Neural progenitor cell (in vitro differentiated cells): ENCODE data around the gene DDX10. TPM values are rescaled to one million over a fixed set of nuclear protein-coding genes. Genes with fewer than 3 reads are reported as not detected.

Source experiments
- DNase-seq: peaks from one replicate; pipeline ENCODE4 v3.0.0-alpha.2; 2016; ENCODE audit warnings: low spot score
- H2AFZ ChIP-seq: fragments of 200-600 bp; sonication (generic); replicated peaks from 2 replicates; pipeline ENCODE4 v1.6.1; 2016; ENCODE audit warnings: antibody characterized with exemption
- H3F3A ChIP-seq: fragments of 200-600 bp; sonication (generic); 2 replicates; pipeline ENCODE4 v1.6.1; 2016; ENCODE audit warnings: antibody characterized with exemption, low read depth
- H3K27ac ChIP-seq: fragments of 200-600 bp; sonication (generic); 2 replicates; pipeline ENCODE4 v1.5.1; 2016; ENCODE audit warnings: mild to moderate bottlenecking
- H3K27me3 ChIP-seq: fragments of 200-600 bp; sonication (generic); 2 replicates; pipeline ENCODE4 v1.6.1; 2016; ENCODE audit warnings: mild to moderate bottlenecking, moderate library complexity
- H3K36me3 ChIP-seq: fragments of 200-600 bp; sonication (generic); 2 replicates; pipeline ENCODE4 v1.5.1; 2016
- H3K4me1 ChIP-seq: fragments of 200-600 bp; sonication (generic); 2 replicates; pipeline ENCODE4 v1.6.1; 2016; ENCODE audit warnings: mixed run types
- H3K4me2 ChIP-seq: fragments of 200-600 bp; sonication (generic); 2 replicates; pipeline ENCODE4 v1.6.1; 2016
- H3K4me3 ChIP-seq: fragments of 200-600 bp; sonication (generic); 2 replicates; pipeline ENCODE4 v1.5.1; 2016
- H3K79me2 ChIP-seq: fragments of 200-600 bp; sonication (generic); 2 replicates; pipeline ENCODE4 v1.6.1; 2016; ENCODE audit warnings: low read depth
- H3K9ac ChIP-seq: fragments of 200-600 bp; sonication (generic); 2 replicates; pipeline ENCODE4 v1.6.1; 2016
- H3K9me3 ChIP-seq: fragments of 200-600 bp; sonication (generic); 2 replicates; pipeline ENCODE4 v1.5.1; 2016; ENCODE audit warnings: low read depth
- H4K20me1 ChIP-seq: fragments of 200-600 bp; sonication (generic); 2 replicates; pipeline ENCODE4 v1.6.1; 2016; ENCODE audit warnings: low read depth
- H3K27ac Mint-ChIP-seq: 3 replicates; pipeline ENCODE4 v1.8.0; 2021; ENCODE audit warnings: mixed read lengths
- H3K27me3 Mint-ChIP-seq: 2 replicates; pipeline ENCODE4 v1.8.0; 2022; ENCODE audit warnings: low read depth, mild to moderate bottlenecking, inconsistent platforms, moderate library complexity, mixed read lengths; ENCODE audit not compliant: insufficient read depth
- H3K36me3 Mint-ChIP-seq: 3 replicates; pipeline ENCODE4 v1.8.0; 2021; ENCODE audit warnings: mixed read lengths
- H3K4me1 Mint-ChIP-seq: 3 replicates; pipeline ENCODE4 v1.8.0; 2021; ENCODE audit warnings: mixed read lengths
- H3K4me3 Mint-ChIP-seq: 3 replicates; pipeline ENCODE4 v1.8.0; 2021; ENCODE audit warnings: mild to moderate bottlenecking, moderate library complexity, mixed read lengths
- H3K9me3 Mint-ChIP-seq: 3 replicates; pipeline ENCODE4 v1.8.0; 2020; ENCODE audit warnings: mixed read lengths
- CTCF ChIP-seq: fragments of 200-600 bp; sonication (generic); IDR thresholded peaks from 2 replicates; pipeline ENCODE4 v1.5.1; 2017; ENCODE audit warnings: antibody characterized with exemption, mild to moderate bottlenecking
- EZH2 ChIP-seq: fragments of 200-600 bp; sonication (generic); IDR thresholded peaks from 2 replicates; pipeline ENCODE4 v1.6.1; 2017; ENCODE audit warnings: antibody characterized with exemption, mild to moderate bottlenecking, moderate library complexity
- EZH2phosphoT487 ChIP-seq: fragments of 200-600 bp; sonication (generic); IDR thresholded peaks from 2 replicates; pipeline ENCODE4 v1.6.1; 2017; ENCODE audit warnings: antibody characterized with exemption
- total RNA-seq: library from RNA; depleted of rRNA; stranded (reverse); fragments of >200 nt; gene quantifications from 2 replicates; pipeline ENCODE4 v1.2.3, GENCODE V29; 2015; ENCODE audit warnings: low replicate concordance

The DDX10 gene
- total RNA-seq, 1 donor from 2014 or later, result 34.1 TPM

GRCh38 chr11:108645970-108646369 is 18.9 kb upstream of the DDX10 start:
- H3K27me3 Mint-ChIP-seq, result no peaks in the 10 kb centered on the region
- Histone ChIP-seq H4K20me1 (no peaks in the 10 kb centered on the region), H3K9me3 (no peaks in the 10 kb centered on the region), H3K27me3 (no peaks in the 10 kb centered on the region), H3K27ac (no peak overlapping the region), H3K79me2 (no peaks in the 10 kb centered on the region), H3K9ac (no peak overlapping the region), H3K36me3 (no peaks in the 10 kb centered on the region), H2AFZ (no peak overlapping the region), H3K4me2 (no peak overlapping the region), H3F3A (no peaks in the 10 kb centered on the region), H3K4me1 (no peaks in the 10 kb centered on the region), H3K4me3 (no peak overlapping the region)
- DNase-seq, result no peak
- no peaks in the 10 kb centered on the region for H3K9me3 Mint-ChIP-seq
- H3K4me1 Mint-ChIP-seq, result peaks cover 5% of the 10 kb centered on the region
- TF ChIP-seq EZH2 (no peak), EZH2phosphoT487 (no peak), CTCF (no peak)
- no peaks in the 10 kb centered on the region for H3K36me3 Mint-ChIP-seq
- H3K4me3 Mint-ChIP-seq, result no peak overlapping the region
- H3K27ac Mint-ChIP-seq, result no peak overlapping the region

GRCh38 chr11:108647387-108647700 is 17.5 kb upstream of the DDX10 start:
- Histone ChIP-seq H3K27ac (no peak overlapping the region), H3F3A (no peaks in the 10 kb centered on the region), H3K27me3 (no peaks in the 10 kb centered on the region), H3K4me3 (no peak overlapping the region), H4K20me1 (no peaks in the 10 kb centered on the region), H3K79me2 (no peaks in the 10 kb centered on the region), H3K9me3 (no peaks in the 10 kb centered on the region), H3K4me1 (no peaks in the 10 kb centered on the region), H2AFZ (peak overlapping the region; percentile 90), H3K4me2 (no peak overlapping the region), H3K36me3 (no peaks in the 10 kb centered on the region), H3K9ac (no peak overlapping the region)
- H3K9me3 Mint-ChIP-seq, result no peaks in the 10 kb centered on the region
- H3K36me3 Mint-ChIP-seq, result no peaks in the 10 kb centered on the region
- DNase-seq, result no peak
- H3K27me3 Mint-ChIP-seq, result no peaks in the 10 kb centered on the region
- H3K4me1 Mint-ChIP-seq, result peaks cover 5% of the 10 kb centered on the region
- H3K4me3 Mint-ChIP-seq, result no peak overlapping the region
- H3K27ac Mint-ChIP-seq, result no peak overlapping the region
- TF ChIP-seq EZH2phosphoT487 (no peak), CTCF (no peak), EZH2 (no peak)

- peak overlapping the region; percentile 90 for H2AFZ ChIP-seq
- no peaks in the 10 kb centered on the region for H4K20me1 ChIP-seq
- H3K4me3 Mint-ChIP-seq, result no peak overlapping the region
- no peaks in the 10 kb centered on the region for H3K4me1 ChIP-seq
- H3K36me3 ChIP-seq, result no peaks in the 10 kb centered on the region
- peaks cover 5% of the 10 kb centered on the region for H3K4me1 Mint-ChIP-seq
- TF ChIP-seq CTCF, result peak; percentile 92
- no peak for TF ChIP-seq EZH2phosphoT487
- H3F3A ChIP-seq, result no peaks in the 10 kb centered on the region
- H3K9ac ChIP-seq, result no peak overlapping the region
- peak; percentile 84 for DNase-seq
- no peaks in the 10 kb centered on the region for H3K79me2 ChIP-seq
- H3K27ac ChIP-seq, result no peak overlapping the region
- no peaks in the 10 kb centered on the region for H3K27me3 Mint-ChIP-seq
- H3K4me3 ChIP-seq, result no peak overlapping the region
- H3K27me3 ChIP-seq, result no peaks in the 10 kb centered on the region
- H3K9me3 Mint-ChIP-seq, result peaks cover under 1% of the 10 kb centered on the region
- H3K9me3 ChIP-seq, result no peaks in the 10 kb centered on the region
- no peaks in the 10 kb centered on the region for H3K36me3 Mint-ChIP-seq
- no peak overlapping the region for H3K27ac Mint-ChIP-seq
- no peak overlapping the region for H3K4me2 ChIP-seq
Observed at GRCh38 chr11:108647701-108648527, 17.0 kb upstream of the DDX10 start.
